GM23248 (cell line): ENCODE measurements around the gene SIK1. TPM values are rescaled to one million over a fixed set of nuclear protein-coding genes. Genes with fewer than 3 reads are reported as not detected.
"Not testable (repeated sequence)": the region's sequence is repeated elsewhere in the genome, so short reads cannot be mapped to it uniquely, and the experiment has no call there.

Experiments
- DNase-seq: peaks from one replicate; pipeline ENCODE4 v3.0.0-alpha.2; 2015
- H2AFZ ChIP-seq: fragments of 200-600 bp; sonication (generic); 2 replicates; pipeline ENCODE4 v1.6.1; 2016; ENCODE audit warnings: antibody characterized with exemption
- H3F3A ChIP-seq: fragments of 200-600 bp; sonication (generic); 2 replicates; pipeline ENCODE4 v1.6.1; 2016; ENCODE audit warnings: mild to moderate bottlenecking, antibody characterized with exemption, mixed run types; ENCODE audit not compliant: insufficient read depth
- H3K27ac ChIP-seq: fragments of 200-600 bp; sonication (generic); 2 replicates; pipeline ENCODE4 v1.5.1; 2016; ENCODE audit warnings: mild to moderate bottlenecking
- H3K27me3 ChIP-seq: fragments of 200-600 bp; sonication (generic); replicated peaks from 2 replicates; pipeline ENCODE4 v1.6.1; 2016; ENCODE audit warnings: mild to moderate bottlenecking; ENCODE audit not compliant: insufficient read depth
- H3K36me3 ChIP-seq: fragments of 200-600 bp; sonication (generic); 2 replicates; pipeline ENCODE4 v1.6.1; 2016; ENCODE audit warnings: low read depth, mild to moderate bottlenecking
- H3K4me1 ChIP-seq: fragments of 200-600 bp; sonication (generic); 2 replicates; pipeline ENCODE4 v1.6.1; 2016; ENCODE audit warnings: mild to moderate bottlenecking; ENCODE audit not compliant: insufficient read depth
- H3K4me2 ChIP-seq: fragments of 200-600 bp; sonication (generic); one replicate; pipeline ENCODE4 v1.6.1; 2016; ENCODE audit warnings: mild to moderate bottlenecking; ENCODE audit not compliant: unreplicated experiment
- H3K4me3 ChIP-seq: fragments of 200-600 bp; sonication (generic); 2 replicates; pipeline ENCODE4 v1.5.1; 2016; ENCODE audit warnings: mild to moderate bottlenecking
- H3K79me2 ChIP-seq: fragments of 200-600 bp; sonication (generic); 2 replicates; pipeline ENCODE4 v1.6.1; 2016; ENCODE audit warnings: mild to moderate bottlenecking; ENCODE audit not compliant: insufficient read depth
- H3K9ac ChIP-seq: fragments of 200-600 bp; sonication (generic); 2 replicates; pipeline ENCODE4 v1.6.1; 2016; ENCODE audit warnings: mild to moderate bottlenecking
- H3K9me2 ChIP-seq: fragments of 200-600 bp; sonication (generic); 2 replicates; pipeline ENCODE4 v1.6.1; 2016; ENCODE audit warnings: mixed run types, mild to moderate bottlenecking, moderate library complexity; ENCODE audit not compliant: insufficient read depth
- H3K9me3 ChIP-seq: fragments of 200-600 bp; sonication (generic); one replicate; pipeline ENCODE4 v1.6.1; 2017; ENCODE audit warnings: low read depth
- H4K20me1 ChIP-seq: fragments of 200-600 bp; sonication (generic); 2 replicates; pipeline ENCODE4 v1.6.0; 2016; ENCODE audit not compliant: insufficient read depth
- WGBS, 2 experiments: methylation state at CpG; one replicate each; pipeline ENCODE4 v1.1.6; 2015 to 2017; ENCODE audit warnings: low lambda C conversion rate in 2 of 2, low coverage in 1 of 2; ENCODE audit errors: missing lambda C conversion rate in 2 of 2; 5-methylcytosine and 5-hydroxymethylcytosine counted together
- in situ Hi-C: fragments of 300-500 bp; cut with MboI; formaldehyde crosslinking; loops from 2 replicates; pipeline ENCODE4 v1.15.0; 2020
- polyA plus RNA-seq: library from polyadenylated mRNA; unstranded; fragments of >200 nt; fragmentation: Nextera tagmentation; extraction: Ambion mirVana; gene quantifications from 2 replicates; pipeline ENCODE4 v1.2.1, GENCODE V29; 2016
- total RNA-seq: library from RNA; depleted of rRNA; stranded (reverse); fragments of >200 nt; shearing (Covaris generic); gene quantifications from 2 replicates; pipeline ENCODE4 v1.2.3, GENCODE V29; 2014

Gene SIK1
- total and polyA plus RNA-seq, 2 experiments from 2014 or later: 0.29 to 0.65 TPM

DNA sequence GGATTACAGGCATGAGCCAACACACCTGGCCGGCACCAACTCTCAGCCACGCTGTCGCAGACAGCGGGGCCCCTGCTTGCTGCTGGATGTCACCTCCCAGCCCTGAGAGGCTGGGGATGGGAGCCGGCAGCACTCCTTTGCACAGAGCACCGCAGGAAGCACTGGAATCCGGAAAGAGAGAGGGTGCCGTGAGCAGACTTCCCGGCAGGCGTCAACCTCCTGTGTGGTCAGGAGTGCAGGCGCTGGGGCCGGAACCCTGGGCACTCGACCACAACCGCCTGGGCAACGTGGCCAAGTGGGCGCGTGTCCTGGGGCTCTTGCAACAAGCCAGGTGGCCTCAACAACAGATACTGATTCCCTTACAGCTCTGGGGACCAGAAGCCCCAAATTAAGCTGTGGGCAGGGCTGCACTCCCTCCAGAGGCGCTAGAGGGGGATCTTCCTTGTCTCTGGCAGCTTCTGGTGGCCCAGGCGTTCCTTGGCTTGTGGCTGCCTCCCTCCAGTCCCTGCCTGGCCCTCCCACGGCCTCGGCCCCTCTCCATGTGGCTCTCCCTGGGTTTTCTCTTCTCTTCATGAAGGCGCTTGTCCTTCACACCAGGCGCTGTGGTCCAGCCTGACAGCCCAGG lies 20.5 kb upstream of the SIK1 start:
- WGBS, 2 experiments: no CpG with 5 or more reads among the region's 23 CpGs

DNA sequence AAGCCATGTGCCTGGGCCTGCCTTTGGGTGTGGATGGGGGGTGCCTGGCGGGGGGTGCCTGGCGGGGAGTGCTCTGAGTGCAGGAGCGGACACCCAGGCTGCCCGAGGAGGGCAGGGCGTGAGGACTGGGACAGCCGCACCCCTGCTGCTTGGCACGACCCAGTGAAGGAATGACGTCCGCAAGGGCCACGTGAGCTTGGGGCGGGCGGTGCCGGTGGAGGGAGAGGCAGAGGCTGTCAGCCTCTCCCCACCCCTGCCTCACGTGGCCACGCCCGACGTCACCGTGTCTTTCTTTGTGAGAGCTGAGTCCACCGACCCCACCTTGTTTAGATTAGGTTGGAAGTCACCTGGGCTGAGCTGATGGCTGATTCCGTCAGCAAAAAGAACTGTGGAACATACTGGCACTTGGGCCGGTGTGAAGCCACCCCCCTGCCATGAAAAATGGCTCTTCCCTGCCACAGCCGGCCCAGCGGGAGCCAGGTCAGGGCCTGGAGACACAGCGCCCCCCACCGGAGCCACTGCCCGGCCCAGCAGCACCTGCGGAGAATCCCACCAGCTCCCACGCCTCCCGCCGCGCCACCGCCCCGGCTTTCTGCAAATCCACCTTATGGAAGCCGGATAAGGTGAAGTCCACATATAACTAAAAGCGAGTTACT lies 19.5 kb upstream of the SIK1 start:
- not testable (repeated sequence) for H3K27ac ChIP-seq, H2AFZ ChIP-seq

More for the DNA sequence above, 20.5 kb upstream of the SIK1 start:
- H3K4me3 ChIP-seq, H3F3A ChIP-seq, H3K9me3 ChIP-seq, H3K9ac ChIP-seq, H3K79me2 ChIP-seq, in situ Hi-C loops, H3K9me2 ChIP-seq, H2AFZ ChIP-seq, H3K4me1 ChIP-seq, H3K4me2 ChIP-seq, H3K27ac ChIP-seq, H3K36me3 ChIP-seq, DNase-seq, H4K20me1 ChIP-seq, H3K27me3 ChIP-seq: not testable (repeated sequence)

DNA sequence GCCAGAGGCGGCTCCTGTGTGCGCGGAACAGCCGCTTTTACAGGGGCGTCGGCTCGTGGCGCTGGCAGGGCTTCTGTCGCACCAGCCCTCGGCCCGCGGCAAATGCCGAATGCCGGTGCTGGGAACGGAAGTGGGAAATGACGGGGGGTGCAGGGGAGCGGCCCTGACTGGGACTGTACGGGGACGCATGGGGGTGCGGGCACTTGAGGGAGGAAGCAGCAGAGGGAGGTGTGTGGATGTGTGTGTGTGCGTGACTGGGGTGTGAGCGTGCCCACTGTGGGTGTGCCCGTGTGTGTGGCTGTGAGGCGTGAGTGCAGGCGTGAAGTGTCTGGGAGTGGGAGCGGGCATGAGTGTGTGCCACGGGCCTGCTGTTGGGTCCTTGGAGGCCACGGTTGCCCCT lies 17.6 kb upstream of the SIK1 start:
- H3K4me2 ChIP-seq, H4K20me1 ChIP-seq, H3K36me3 ChIP-seq, H3K9me3 ChIP-seq, H3K27ac ChIP-seq, H3K4me1 ChIP-seq, H2AFZ ChIP-seq, H3K27me3 ChIP-seq, H3K9me2 ChIP-seq, H3K9ac ChIP-seq, H3K79me2 ChIP-seq, DNase-seq, H3F3A ChIP-seq, H3K4me3 ChIP-seq, in situ Hi-C loops: not testable (repeated sequence)
- WGBS, 2 experiments: 3% methylated on average over 14 of the region's 28 CpGs; no CpG with 5 or more reads in 1 of the 2 experiments

More for the DNA sequence above, 19.5 kb upstream of the SIK1 start:
- H3K36me3 ChIP-seq, H3F3A ChIP-seq, H3K9me3 ChIP-seq, DNase-seq, H3K9ac ChIP-seq, in situ Hi-C loops, H3K9me2 ChIP-seq, H4K20me1 ChIP-seq, H3K4me3 ChIP-seq, H3K4me2 ChIP-seq, H3K4me1 ChIP-seq, H3K79me2 ChIP-seq, H3K27me3 ChIP-seq: not testable (repeated sequence)
- no CpG with 5 or more reads among the region's 35 CpGs for WGBS, 2 experiments

DNA sequence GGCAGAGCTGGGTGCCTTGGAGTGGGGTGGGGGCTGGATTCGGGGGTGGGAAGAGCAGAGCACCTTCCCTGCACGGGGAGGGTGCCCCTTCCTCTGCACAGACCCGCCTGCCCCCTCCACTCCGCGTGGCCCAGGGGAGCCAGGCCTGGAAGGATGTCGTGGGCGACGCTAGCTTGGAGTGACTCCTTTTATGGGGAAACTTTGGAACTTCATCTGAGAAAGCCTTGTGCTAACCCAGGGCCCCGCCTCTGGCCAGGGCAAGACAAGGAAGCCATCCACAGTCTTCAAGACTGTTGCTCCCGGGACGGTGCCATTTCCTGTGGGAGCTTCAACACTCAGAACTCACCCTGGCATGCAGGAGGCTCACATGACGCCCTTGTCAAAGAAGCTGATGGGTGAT lies 15.6 kb upstream of the SIK1 start:
- H3K9me2 ChIP-seq, H3K9me3 ChIP-seq, H3K36me3 ChIP-seq, H3K27ac ChIP-seq, H3F3A ChIP-seq, H3K4me3 ChIP-seq, in situ Hi-C loops, H3K4me1 ChIP-seq, H3K27me3 ChIP-seq, H2AFZ ChIP-seq, H3K79me2 ChIP-seq, H4K20me1 ChIP-seq, H3K9ac ChIP-seq, H3K4me2 ChIP-seq, DNase-seq: not testable (repeated sequence)
- no CpG with 5 or more reads among the region's 12 CpGs for WGBS, 2 experiments

DNA sequence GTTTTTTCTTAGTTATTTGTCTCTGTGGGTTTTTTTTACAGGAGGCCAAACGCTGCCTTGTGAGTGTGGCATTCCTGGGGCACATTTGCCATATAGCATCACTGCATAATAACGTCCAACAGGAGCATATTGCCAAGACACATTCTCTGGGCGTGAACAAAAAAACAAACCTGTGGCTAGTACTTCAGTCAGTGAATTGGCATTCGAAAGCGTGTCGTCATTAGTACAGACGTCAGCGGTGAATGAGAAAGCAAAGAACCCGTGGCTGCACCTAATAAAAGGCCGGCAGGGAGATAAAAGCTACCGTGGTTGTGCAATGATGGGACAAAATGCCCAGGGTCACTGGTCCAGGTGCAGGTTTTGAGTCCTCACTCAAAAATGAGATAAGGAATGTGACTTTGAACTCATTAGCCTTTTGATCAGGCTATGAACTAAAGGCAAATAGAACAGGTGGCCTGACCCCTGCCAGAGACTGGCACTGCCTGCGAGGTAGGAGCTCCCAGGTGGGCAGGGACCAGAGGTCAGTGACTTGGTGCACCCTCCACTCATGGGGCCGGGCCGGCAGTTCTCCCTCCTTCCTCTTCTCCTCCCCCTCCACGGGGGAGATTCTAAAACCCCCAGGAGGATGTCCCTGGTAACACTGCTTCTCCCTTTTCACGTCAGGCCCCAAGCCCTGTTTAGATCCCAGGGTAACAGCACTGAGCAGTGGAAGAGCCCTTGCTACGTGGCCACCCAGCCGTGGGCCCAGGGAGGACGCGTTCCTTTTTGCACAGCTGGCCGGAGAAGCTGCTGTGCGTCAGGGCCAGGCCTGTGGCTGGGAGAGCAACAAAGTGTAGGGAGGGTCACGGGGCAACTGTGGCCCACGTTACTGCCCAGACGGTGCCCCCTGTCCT lies 14.2 kb upstream of the SIK1 start:
- H4K20me1 ChIP-seq, DNase-seq, H3K4me1 ChIP-seq, H3K79me2 ChIP-seq, H3K27ac ChIP-seq, H3F3A ChIP-seq, H3K27me3 ChIP-seq, in situ Hi-C loops, H3K4me3 ChIP-seq, H3K9ac ChIP-seq, H2AFZ ChIP-seq, H3K36me3 ChIP-seq, H3K9me3 ChIP-seq, H3K4me2 ChIP-seq, H3K9me2 ChIP-seq: not testable (repeated sequence)
- WGBS, 2 experiments: no CpG with 5 or more reads among the region's 25 CpGs

DNA sequence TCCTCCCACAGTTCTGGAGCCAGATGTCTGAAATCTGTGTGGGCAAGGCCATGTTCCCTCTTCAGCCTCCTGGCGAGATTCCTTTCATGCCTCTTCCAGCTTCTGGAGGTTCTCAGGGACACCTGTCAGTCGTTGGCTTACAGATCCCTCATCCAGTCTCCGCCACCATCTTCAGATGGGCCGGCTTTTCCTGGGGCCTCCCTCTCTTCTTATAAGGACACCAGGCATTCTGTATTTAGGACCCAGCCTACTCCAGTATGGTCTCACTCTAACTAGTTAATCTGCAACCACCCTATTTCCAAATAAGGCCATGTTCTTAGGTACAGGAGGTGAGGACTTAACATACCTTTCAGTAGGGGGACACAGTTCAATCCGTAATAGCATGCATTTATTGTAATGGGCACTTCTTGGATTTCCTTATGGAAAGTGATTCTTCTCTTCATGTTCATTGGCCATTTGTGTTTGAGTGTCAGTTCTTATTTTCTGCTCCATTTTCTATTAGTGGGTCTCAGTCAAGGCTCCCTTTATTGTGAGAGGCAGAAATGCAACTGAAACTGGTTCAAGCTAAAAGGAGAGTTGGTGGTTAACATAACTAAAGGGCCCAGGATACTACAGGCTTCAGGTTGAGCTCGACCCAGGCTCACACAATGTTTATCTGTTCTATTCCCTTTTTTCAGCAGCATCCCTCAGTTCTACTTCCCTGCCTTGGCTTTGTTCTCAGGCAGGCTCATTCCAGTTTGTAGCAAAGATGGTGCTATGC lies 12.6 kb upstream of the SIK1 start:
- H3K27ac ChIP-seq: not testable (repeated sequence)

DNA sequence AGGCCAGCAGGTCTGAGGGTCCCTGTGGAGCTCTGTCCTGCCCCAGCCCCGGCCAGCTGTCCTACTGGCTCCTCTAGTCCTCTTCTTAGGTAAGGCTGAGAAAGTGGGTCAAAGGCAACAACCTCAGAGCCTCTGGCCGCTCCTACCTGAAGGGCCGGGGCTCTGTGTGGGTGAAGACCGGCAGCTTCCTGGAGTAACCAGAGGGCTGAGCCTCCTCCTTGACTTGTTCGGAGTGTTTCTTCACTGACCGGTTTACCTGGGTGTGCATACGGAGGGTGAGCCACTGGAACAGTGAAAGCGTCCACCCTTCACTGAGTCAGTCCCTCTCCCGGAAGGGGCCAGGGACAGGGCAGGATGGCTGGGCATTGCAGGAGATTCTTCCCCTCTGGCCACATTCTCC lies 9.3 kb upstream of the SIK1 start:
- H3F3A ChIP-seq, DNase-seq, H3K4me1 ChIP-seq, H3K79me2 ChIP-seq, H3K4me3 ChIP-seq, H3K9me3 ChIP-seq, H2AFZ ChIP-seq, H3K27me3 ChIP-seq, H3K4me2 ChIP-seq, H3K9me2 ChIP-seq, H3K9ac ChIP-seq, H4K20me1 ChIP-seq, H3K36me3 ChIP-seq, in situ Hi-C loops, H3K27ac ChIP-seq: not testable (repeated sequence)
- WGBS, 2 experiments: no CpG with 5 or more reads among the region's 9 CpGs

More for the DNA sequence above, 12.6 kb upstream of the SIK1 start:
- H3K9me3 ChIP-seq, H3K9ac ChIP-seq, H3F3A ChIP-seq, H3K27me3 ChIP-seq, H4K20me1 ChIP-seq, H3K36me3 ChIP-seq, H2AFZ ChIP-seq, in situ Hi-C loops, DNase-seq, H3K4me3 ChIP-seq, H3K4me2 ChIP-seq, H3K79me2 ChIP-seq, H3K9me2 ChIP-seq, H3K4me1 ChIP-seq: not testable (repeated sequence)
- 61% methylated on average over 5 of the region's 6 CpGs; no CpG with 5 or more reads in 1 of the 2 experiments for WGBS, 2 experiments
